Glutamatergic neuron (in vitro differentiated cells): ENCODE results near the gene DPP9. TPM values are rescaled to one million over a fixed set of nuclear protein-coding genes. Genes with fewer than 3 reads are reported as not detected.
A peak's percentile ranks its signal among the peaks of the same experiment; 100 is the strongest.

Source experiments
- DNase-seq: peaks from one replicate; pipeline ENCODE4 v3.0.0; 2022
- H3K27ac Mint-ChIP-seq: one replicate; pipeline ENCODE4 v1.8.0; 2020; ENCODE audit warnings: mild to moderate bottlenecking, mixed read lengths, inconsistent platforms; ENCODE audit not compliant: unreplicated experiment
- H3K27me3 Mint-ChIP-seq: one replicate; pipeline ENCODE4 v1.8.0; 2020; ENCODE audit warnings: mild to moderate bottlenecking, moderate library complexity, mixed read lengths, inconsistent platforms; ENCODE audit not compliant: unreplicated experiment
- H3K36me3 Mint-ChIP-seq: one replicate; pipeline ENCODE4 v1.8.0; 2020; ENCODE audit warnings: mild to moderate bottlenecking, mixed read lengths, inconsistent platforms; ENCODE audit not compliant: unreplicated experiment
- H3K4me1 Mint-ChIP-seq: one replicate; pipeline ENCODE4 v1.8.0; 2020; ENCODE audit warnings: mild to moderate bottlenecking, low read depth, mixed read lengths, inconsistent platforms; ENCODE audit not compliant: unreplicated experiment
- H3K4me3 Mint-ChIP-seq: one replicate; pipeline ENCODE4 v1.8.0; 2020; ENCODE audit warnings: mild to moderate bottlenecking, mixed read lengths, inconsistent platforms; ENCODE audit not compliant: unreplicated experiment
- H3K9me3 Mint-ChIP-seq: one replicate; pipeline ENCODE4 v1.8.0; 2020; ENCODE audit warnings: mild to moderate bottlenecking, moderate library complexity, mixed read lengths, inconsistent platforms; ENCODE audit not compliant: unreplicated experiment
- CTCF ChIP-seq: fragments of 200-600 bp; sonication (generic); IDR thresholded peaks from one replicate; pipeline ENCODE4 v1.5.0; 2021; ENCODE audit not compliant: partially characterized antibody, unreplicated experiment
- total RNA-seq: library from RNA; stranded (reverse); fragmentation: NEBNext Ultra II Directional; extraction: Animal tissue kit (Norgen Biotek cat#: 25700); gene quantifications from one replicate; pipeline ENCODE4 v1.2.1, GENCODE V29; 2021; ENCODE audit not compliant: unreplicated experiment

Gene DPP9
- total RNA-seq, 1 donor from 2014 or later, result 44.8 TPM

GRCh38 chr19:4740092-4740491 lies 16.4 kb upstream of the DPP9 start:
- Mint-ChIP-seq H3K27ac (no peak overlapping the region), H3K4me1 (peaks cover 4% of the 10 kb centered on the region), H3K4me3 (no peak overlapping the region), H3K36me3 (no peaks in the 10 kb centered on the region), H3K27me3 (peaks cover 2% of the 10 kb centered on the region), H3K9me3 (peaks cover 4% of the 10 kb centered on the region)
- no peak for DNase-seq
- TF ChIP-seq CTCF, result no peak

GRCh38 chr19:4738734-4739133 lies 15.1 kb upstream of the DPP9 start:
- H3K4me1 Mint-ChIP-seq, result peaks cover 4% of the 10 kb centered on the region
- H3K27ac Mint-ChIP-seq, result no peak overlapping the region
- H3K27me3 Mint-ChIP-seq, result peaks cover 4% of the 10 kb centered on the region
- no peak for DNase-seq
- TF ChIP-seq CTCF, result no peak
- no peak overlapping the region for H3K4me3 Mint-ChIP-seq
- peaks cover 4% of the 10 kb centered on the region for H3K9me3 Mint-ChIP-seq
- H3K36me3 Mint-ChIP-seq, result no peaks in the 10 kb centered on the region

- Mint-ChIP-seq H3K4me1 (peaks cover 4% of the 10 kb centered on the region), H3K9me3 (peaks cover 2% of the 10 kb centered on the region), H3K27me3 (peaks cover 4% of the 10 kb centered on the region), H3K4me3 (no peak overlapping the region), H3K36me3 (no peaks in the 10 kb centered on the region), H3K27ac (no peak overlapping the region)
- no peak for DNase-seq
- TF ChIP-seq CTCF, result no peak
Observed at GRCh38 chr19:4737955-4738600, 14.4 kb upstream of the DPP9 start.

GRCh38 chr19:4733755-4734345 lies 10.2 kb upstream of the DPP9 start:
- no peak overlapping the region for H3K27ac Mint-ChIP-seq
- no peak for DNase-seq
- H3K4me3 Mint-ChIP-seq, result no peak overlapping the region
- peaks cover 5% of the 10 kb centered on the region for H3K9me3 Mint-ChIP-seq
- H3K27me3 Mint-ChIP-seq, result peaks cover 6% of the 10 kb centered on the region
- no peaks in the 10 kb centered on the region for H3K36me3 Mint-ChIP-seq
- H3K4me1 Mint-ChIP-seq, result no peaks in the 10 kb centered on the region
- no peak for TF ChIP-seq CTCF

- Mint-ChIP-seq H3K4me1 (no peaks in the 10 kb centered on the region), H3K27ac (no peak overlapping the region), H3K27me3 (peaks cover 6% of the 10 kb centered on the region), H3K4me3 (no peak overlapping the region), H3K9me3 (peaks cover 5% of the 10 kb centered on the region), H3K36me3 (no peaks in the 10 kb centered on the region)
- DNase-seq, result peak; percentile 61
- TF ChIP-seq CTCF, result peak; percentile 61
Observed at GRCh38 chr19:4732680-4733114, 9.1 kb upstream of the DPP9 start.
